Left lobe of liver (tissue), 2 donors: ENCODE results near the gene GFPT2. TPM values are rescaled to one million over a fixed set of nuclear protein-coding genes. Genes with fewer than 3 reads are reported as not detected.

Experiments
- ATAC-seq: fragments of 200-7000 bp; cut with Tn5 transposase; one replicate; pipeline ENCODE4 v1.9.1; 2020; ENCODE audit warnings: mild to moderate bottlenecking, moderate library complexity
- DNase-seq: peaks from one replicate; pipeline ENCODE4 v3.0.0-alpha.2; 2020; ENCODE audit warnings: low spot score
- total RNA-seq: library from RNA; stranded (reverse); gene quantifications from one replicate; pipeline ENCODE4 v1.2.1, GENCODE V29; 2021
- donor health status: DM: no; HTN: no; CAD: no; lungs with moderate emphysema.
- donor health status: DM: no; HTN: yes; CAD: no.

The GFPT2 gene
- total RNA-seq, 1 donor from 2014 or later = 0.78 TPM

DNA sequence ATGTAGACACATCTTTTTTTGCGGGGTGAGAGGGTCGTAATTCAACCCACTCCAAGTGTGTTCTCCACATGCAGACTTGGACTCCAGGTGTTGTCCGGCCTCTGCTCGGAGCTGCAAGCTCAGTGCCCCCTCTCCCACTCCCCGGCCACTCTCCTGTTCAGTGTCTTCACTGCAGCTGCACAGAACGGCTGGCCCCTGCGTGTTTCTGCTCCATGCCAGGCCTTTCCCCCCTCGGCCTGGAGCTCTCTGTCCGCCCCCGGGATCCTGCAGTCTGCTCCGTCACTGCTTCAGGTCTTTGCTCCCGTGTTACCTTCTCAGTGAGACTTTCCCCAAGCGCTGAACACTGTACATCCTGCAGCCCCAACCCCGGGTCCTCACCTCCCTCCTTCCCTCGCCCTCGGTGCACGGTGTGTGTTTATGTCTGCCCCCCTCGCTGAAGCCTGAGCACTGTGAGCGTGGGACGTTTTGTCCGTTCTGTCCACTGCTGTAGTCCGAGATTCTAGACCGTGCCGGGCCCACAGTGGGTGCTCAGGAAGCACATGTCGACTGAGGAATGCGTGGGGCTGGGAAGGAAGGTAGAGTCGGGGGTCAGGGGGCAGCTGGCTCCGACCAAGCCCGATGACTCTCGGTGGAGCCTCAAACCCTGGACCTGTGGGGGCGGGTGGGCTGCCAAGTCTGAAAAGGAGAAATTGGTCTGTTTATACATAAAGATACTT lies 26.4 kb upstream of the GFPT2 start:
- ATAC-seq (no peak), DNase-seq (no peak)

DNA sequence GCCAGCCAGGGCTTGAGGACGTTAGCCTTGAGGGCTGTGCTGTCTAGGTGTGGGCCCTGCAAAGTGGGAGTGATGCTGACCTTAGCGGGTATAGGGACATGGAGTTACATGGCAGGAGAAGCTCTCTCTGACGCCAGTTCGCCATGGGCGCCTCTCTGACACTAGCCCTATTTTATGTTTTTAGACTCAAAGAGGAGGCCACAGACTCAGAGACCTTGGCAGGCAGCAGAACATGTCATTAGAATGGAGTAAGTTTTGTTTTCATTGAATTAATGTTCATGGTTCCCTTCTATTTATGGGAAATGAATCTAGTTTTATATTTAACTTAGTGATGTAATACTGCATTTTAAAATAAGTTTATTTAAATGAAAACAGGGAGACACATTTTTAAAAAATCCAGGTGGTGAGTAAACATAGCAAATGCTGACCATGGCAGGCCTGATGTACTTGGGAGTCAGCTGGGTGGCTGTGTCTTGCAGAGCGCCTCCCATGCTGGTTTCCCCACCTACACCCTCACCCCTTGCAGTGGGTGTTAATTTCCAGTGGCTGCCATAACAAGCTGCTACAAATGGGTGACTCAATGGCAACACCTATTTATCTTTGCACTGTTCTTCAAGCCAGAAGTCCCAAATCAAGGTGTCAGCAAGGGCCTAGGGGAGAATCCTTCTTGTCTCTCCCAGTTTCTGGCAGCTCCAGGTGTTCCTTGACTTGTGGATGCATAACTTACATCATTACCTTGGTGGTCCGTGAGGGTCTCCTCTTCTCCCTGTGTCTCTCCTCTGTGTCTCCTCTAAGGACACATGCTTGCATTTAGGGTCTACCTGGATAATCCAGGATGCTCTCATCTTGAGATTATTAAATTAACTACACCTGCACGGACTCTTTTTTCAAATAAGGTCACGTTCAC lies 25.6 kb upstream of the GFPT2 start:
- no peak for ATAC-seq
- no peak for DNase-seq

DNA sequence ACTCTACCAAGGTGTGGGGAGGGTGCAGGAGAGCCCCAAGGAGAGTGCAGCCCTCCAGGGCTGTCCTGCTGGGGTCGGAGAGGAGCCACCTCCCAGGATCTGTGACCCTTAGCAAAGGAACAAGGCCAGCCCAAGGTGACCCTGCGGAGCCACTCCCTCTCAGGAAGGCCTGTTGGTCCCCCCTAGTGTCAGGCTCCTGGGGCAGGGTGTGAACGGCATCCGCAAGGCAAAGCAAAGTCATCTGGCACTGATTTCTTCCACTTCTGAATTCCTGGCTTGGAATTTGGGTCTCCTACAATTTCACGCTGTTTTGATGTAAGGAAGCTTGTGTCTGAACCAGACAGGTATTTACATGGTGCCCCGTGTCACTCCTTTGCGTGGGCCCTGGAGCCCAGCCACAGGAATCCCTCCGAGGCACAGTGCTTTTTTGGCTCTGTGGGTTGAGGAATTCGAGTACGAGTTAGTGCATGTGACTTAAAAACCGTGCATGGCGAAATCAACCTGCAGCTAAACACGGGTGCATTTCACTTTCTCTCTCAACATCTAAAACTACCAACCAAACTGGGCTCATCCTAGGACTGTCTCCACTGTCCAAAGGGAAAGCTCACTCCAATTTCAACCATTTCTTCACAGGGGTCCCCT lies 24.5 kb upstream of the GFPT2 start:
- no peak for ATAC-seq

DNA sequence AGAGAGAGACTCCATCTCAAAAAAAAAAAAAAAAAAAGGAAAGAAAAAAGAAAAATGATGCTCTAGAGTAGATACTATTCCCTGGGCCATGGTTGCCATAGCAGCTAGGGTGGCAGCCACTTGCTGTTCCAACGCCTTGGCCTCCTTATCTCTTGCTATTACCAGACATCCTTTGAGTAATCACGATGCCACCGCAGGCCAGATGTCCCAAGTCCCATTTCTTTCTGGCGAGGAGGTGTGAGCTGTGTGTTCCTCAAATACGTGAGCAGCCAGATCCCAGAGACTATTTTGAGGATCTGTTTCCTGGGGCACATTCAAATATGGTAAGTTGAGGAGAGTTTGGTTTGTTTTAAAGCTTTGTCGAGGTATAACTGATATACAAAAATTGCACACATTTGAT lies 23.4 kb upstream of the GFPT2 start:
- DNase-seq = no peak
- no peak for ATAC-seq

More for the DNA sequence above, 24.5 kb upstream of the GFPT2 start:
- DNase-seq = no peak

DNA sequence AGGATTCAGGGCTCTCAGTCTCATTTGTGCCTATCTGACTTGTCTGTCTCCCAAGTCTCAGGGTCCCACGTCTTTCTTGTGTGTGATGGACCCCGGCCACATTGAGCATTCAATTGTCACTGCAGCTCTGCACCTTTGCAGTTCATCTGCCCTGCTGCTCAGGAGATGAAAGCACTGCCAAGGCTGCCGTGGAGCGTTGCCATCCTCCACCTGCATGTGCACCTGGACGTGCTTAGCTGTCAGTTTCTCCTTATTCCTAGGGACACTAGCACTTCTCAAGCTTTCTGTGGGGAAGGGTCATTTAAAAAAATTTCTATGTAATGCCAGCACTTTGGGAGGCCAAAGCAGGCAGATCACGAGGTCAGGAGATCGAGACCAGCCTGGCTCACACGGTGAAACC lies 22.8 kb upstream of the GFPT2 start:
- DNase-seq = no peak
- ATAC-seq = no peak

DNA sequence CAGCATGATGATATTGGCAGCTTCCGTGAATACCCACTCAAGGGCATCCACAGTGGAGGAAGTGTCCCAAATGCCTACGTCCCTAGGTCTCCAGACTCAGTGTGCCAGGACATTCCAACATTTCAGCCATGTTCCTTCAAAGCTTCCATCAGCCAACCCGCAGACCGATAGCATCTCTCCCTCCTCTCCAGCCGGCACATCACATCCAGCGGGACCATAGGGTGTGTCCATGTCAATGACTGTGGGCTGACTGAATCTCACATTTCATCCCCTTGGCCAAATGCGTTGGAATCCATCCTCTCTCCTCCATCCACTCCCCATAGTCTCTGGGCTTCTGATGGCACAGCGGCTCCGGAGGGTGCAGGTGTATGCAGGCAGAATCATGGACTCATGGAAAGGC lies 22.2 kb upstream of the GFPT2 start:
- ATAC-seq (no peak), DNase-seq (no peak)

DNA sequence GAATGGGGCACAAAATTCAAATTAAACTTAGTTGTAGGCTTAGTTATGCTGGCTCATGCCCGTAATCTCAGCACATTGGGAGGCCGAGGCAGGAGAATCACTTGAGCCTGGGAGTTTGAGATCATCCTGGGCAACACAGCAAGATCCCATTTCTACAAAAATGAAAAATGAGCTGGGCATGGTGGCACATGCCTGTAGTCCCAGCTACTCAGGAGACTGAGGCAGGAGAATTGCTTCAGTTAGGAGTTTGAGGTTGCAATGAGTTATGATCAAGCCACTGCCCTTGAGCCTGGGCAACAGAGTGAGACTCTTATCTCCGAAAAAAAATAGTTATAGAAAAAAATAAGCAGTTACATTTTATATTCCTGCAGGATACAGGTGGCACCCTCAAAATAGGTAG lies 20.7 kb upstream of the GFPT2 start:
- no peak for DNase-seq
- ATAC-seq = no peak

DNA sequence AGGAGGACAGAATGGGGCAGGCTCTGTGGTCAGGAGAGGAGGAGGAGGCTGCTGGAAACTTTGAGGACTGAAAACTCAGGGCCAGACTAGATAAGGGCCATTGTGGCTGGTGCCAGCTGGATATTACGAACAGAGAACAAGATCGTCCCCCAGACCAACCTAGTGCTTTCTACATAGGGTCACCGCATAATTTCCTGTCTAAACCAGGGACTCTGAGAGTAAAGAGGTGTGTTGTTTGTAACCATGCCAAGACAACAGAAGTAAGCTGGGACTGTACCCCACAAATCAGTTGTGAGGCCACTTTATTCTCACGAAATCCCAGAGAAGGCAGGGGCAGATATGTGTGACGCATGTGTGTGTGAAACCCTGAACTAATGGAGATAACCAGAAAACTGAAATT lies 20.3 kb upstream of the GFPT2 start:
- no peak for ATAC-seq
- no peak for DNase-seq

DNA sequence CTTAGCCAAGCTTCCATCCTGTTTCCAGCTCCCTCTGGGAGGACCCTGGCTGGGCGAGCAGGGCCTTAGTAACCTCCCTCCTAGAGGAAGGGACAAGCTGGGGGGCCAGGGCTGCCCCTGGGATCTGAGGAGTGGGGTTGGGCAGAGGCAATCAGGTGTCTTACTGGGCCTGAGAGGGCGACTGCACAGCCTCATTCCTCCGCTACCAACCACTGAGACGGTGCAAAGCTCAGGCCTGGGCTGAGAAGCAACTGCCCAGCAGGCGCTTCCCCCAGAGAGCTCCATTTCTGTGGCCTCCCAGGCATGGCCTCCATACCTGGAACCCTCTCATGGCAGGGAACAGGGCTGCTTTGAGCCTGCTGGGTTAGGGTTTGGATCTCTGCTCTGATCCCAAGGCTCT lies 18.8 kb upstream of the GFPT2 start:
- DNase-seq (no peak), ATAC-seq (no peak)

DNA sequence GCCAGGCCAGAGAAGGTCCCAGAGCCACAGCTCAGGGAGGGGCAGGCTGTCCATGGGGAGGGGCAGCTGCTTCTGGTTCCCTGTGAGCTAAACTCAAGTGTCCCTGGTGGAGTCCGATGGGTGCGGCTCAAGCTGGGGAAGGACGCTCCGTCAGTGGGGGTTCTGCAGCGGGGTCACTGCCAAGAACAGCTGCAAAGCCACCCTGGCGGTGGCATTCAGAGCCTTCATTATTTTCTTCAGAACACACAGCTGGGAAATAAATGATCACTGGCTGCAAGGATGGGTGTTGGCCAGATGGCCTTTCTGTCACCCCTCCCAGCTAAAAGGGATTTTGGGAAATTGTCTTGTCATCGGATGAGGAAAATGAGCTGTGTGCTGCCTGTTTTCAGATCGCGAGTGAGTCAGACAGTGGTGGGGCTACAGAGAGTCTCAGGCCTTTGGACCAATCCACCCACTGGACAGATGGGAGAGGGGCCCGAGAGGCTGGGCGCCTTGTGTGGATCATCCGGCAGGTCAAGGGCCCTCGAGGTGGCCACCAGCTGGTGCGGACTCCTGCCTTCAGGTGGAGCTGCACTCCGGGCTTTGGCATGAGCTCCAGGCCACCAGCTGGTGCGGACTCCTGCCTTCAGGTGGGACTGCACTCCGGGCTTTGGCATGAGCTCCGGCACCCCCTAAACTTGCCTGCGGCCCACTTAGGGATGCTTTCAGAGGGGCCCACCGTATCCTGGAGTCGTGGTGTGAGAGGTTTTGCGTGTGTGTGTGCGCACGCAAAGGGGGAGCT lies 17.9 kb upstream of the GFPT2 start:
- ATAC-seq (no peak), DNase-seq (no peak)

DNA sequence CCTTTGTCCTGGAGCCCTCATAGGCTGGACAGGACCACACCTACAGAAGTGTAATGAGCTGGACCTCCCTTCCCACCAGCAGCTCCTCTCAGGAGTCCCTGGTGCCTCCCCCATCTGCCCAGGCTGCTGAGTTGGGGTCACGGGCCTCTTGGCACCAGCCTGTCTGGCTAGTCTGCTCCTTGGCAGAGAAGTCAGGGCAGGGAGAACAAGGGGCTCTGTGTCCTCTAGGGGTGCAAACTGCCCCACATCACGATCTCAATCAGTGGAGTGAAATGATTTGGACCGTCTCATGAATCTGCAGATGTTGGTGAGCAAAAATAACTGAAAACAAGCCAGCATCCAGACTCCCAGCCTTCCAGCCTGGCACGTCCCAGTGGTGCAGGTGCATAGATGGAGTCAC lies 14.9 kb upstream of the GFPT2 start:
- no peak for ATAC-seq

DNA sequence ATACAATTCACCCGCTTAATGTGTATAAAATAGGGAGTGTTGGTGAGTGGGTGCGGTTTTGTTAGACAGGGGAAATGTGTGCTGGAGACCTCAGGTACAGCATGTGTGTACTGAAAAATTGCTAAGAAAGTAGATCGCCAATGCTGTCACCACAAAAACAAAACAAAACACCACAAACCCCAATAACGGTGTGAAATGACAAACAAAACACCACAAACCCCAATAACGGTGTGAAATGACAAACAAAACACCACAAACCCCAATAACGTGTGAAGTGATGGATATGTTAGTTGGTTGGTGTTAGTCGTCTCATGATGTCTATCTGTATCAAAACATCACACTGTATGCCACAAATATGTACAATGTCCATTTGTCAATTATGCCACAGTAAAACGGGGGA lies 14.2 kb upstream of the GFPT2 start:
- no peak for DNase-seq

More for the DNA sequence above, 14.9 kb upstream of the GFPT2 start:
- DNase-seq = no peak

DNA sequence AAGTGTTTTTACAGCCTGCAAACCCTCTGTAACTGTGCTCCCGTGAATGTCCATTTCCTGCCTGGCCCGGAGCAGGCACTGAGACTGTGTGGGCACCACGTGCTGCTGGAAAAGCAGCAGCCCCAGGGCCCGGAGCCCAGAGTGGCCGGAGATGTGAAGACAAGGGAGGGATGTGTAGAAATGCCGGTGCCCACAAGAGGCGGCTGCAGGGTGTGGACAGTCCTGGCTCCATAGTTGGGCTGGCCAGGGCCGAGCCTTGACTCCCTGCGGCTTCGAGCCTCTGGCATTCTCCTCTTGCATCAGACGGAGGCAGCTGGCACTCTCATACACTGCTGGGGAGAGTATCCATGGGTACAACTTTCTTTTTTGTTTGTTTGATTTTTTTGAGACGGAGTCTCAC lies 13.2 kb upstream of the GFPT2 start:
- DNase-seq = no peak
- no peak for ATAC-seq

More for the DNA sequence above, 14.2 kb upstream of the GFPT2 start:
- ATAC-seq = no peak

DNA sequence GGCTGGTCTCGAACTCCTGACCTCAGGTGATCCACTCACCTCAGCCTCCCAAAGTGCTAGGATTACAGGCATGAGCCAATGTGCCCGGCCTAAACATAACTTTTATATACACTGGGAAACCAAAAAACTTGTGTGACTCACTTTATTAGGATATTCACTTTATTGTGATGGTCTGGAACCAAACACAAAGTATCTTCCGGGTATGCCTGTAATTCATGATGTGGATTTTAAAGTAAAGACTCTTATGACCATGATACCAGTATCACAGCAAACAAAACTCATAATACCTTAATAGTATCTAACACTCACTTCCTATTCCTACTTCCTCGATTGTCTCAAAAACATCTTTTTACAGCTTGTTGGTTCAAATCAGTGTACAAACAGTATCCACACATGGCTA lies 12.7 kb upstream of the GFPT2 start:
- ATAC-seq = no peak

DNA sequence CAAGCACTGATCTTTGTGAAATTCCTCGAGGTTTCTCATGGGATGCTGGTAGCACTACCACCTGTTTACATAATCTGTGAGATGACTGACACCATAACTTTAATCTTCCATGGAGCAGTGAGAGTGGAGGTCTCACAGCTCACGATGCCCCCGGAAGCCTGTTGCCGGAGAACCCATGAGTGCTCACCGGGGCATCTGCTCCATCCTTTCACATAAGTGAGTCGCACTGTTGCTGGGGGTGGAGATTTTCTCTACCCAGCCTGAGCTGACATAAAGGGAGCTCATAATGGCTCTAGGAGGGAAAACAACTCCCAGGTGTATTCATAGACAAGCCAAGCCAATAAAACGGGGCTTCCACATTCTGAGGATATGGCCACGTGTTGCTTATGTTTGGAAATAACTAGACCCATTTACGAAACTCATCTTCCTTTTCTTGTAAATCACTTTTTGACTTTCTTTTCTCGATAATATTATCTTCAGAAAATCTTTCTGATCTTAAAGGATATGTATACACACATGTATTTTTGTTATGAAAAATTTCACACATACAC lies 11.2 kb upstream of the GFPT2 start:
- no peak for ATAC-seq
- DNase-seq = no peak

More for the DNA sequence above, 12.7 kb upstream of the GFPT2 start:
- DNase-seq = no peak

DNA sequence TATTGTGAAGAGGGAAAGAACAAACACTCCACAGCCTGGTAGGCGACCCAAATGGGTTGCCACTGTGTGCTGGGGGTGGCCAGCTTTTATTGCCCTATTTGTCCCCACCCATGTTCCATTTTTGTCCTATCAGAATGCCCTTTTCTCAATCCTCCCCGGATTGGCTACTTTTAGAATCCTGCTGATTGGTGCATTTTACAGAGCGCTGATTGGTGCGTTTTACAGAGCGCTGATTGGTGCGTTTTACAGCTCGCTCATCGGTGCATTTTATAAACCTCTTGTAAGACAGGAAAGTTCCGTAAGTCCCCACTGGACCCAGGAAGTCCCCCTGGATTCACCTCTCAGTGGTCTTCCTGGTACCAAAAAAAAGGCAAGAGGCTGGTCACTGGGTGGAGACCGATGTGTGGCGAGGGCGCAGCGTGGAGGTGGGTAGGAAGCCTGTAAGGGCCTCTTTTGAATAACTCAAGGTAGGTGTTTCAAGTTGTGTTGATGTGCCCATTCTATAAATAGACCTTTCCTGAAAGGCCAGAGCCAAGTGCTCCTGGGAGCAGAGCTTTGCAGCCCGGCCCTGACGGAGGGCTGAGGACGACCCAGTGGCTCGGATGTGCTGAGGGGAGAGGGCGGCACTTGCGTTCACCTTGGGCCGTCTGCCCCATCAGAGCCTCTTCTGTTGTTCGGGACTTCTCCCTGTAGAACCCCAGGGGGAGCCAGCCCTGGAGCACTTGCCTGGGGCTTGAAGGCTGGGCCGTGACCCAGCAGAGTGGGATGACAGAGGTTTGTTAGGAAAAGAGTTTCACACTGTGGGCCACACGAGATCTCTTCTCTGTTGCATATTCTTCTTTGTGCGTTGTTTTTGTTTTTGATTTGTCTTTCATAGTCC lies 7.2 kb upstream of the GFPT2 start:
- DNase-seq (no peak), ATAC-seq (no peak)

DNA sequence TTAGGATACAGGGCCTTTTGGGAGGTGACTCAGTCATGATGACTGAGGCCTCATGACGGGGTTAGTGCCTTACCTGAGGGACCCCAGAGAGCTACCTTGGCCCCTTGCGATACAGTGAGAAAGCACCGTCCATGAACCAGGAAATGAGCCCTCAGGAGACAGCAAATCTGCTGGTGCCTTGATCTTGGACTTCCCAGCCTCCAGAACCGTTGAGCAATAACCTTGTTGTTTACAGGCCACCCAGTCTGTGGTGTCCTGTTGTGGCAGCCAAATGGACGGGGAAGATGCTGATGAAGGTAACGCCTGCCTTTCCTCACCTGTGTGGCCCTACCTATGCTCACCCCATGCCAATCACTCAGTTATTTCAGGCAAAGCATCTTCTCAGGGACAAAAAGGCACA lies 5.6 kb upstream of the GFPT2 start:
- DNase-seq = no peak
- no peak for ATAC-seq

DNA sequence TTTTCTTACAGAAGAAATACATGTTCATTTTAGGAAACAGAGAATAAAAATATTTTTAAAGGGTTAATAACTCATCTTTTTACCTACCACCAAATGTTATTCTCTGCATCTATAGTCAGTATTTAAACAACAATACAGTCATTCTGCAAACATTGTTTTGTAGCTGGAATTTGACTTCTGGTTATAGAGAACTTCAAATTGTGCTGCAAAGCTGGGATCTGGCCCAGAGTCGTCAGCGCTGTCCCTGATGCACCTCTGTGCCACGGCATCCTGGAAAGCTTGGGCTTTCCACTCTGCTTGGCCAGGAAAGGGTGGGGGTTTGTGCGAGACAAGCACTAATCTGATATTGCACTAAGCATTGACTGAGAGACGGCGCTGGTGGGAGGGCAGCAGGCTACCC lies 5.0 kb upstream of the GFPT2 start:
- ATAC-seq (no peak), DNase-seq (no peak)

DNA sequence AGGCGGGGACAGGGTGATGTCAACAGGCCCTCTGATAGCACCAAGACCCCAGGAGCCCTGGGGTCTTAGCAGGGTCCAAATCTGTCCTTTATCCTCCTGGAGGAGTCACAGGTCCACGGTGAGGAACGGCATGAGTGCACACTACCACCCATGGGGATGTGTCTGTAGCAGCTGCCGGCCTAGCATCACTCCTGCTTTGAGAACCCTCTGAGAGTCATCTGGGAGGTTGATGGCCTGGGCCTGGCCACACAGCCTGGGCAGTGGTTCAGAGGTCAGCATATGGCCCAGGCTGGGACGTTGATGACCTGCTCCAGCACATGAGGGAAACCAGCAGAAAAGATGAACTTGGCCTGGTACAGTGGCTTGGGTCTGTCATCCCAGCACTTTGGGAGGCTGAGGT lies 1.8 kb upstream of the GFPT2 start:
- ATAC-seq (no peak), DNase-seq (no peak)

DNA sequence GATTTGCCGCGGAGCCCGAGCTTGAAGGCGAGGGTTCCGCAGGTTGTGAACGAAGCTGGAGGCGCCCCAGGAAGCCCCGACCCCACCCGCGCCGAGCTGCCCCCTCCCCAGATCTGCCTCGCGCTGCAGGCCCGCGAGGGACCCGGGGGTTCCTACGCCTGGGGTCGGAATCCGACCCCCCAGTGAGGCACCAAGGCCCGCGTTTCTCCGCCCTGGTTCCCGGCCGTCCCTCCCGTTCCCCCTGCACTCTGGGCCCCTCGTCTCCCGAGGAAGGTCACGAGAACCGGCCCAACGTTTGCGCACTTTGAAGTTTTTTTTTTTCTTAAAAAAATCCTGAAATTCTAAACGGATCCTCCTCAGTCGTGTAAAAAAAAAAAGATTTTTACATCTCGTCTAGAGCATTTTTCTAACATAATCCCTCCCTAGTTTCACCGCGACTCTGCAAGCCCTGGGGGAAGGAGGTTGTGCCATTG lies 880 bp upstream of the GFPT2 start:
- no peak for ATAC-seq
- no peak for DNase-seq
